ENCODE results near the gene GPR62. TPM values are rescaled to one million over a fixed set of nuclear protein-coding genes. Genes with fewer than 3 reads are reported as not detected.

Gene GPR62
- total RNA-seq, 1 donor from 2014 or later: not detected

- Mint-ChIP-seq H3K27me3 (ENCODE audit: low read depth) (peaks cover 2% of the 10 kb centered on the region), H3K27ac (ENCODE audit: unreplicated experiment) (peak within 1 kb of the TSS; percentile 100), H3K36me3 (ENCODE audit: low read depth) (peaks cover 12% of the 10 kb centered on the region), H3K9me3 (ENCODE audit: low read depth) (no peaks in the 10 kb centered on the region), H3K4me1 (ENCODE audit: low read depth) (peaks cover 36% of the 10 kb centered on the region), H3K4me3 (ENCODE audit: unreplicated experiment) (peak within 1 kb of the TSS; percentile 100)
- TF ChIP-seq, protein P1, sequence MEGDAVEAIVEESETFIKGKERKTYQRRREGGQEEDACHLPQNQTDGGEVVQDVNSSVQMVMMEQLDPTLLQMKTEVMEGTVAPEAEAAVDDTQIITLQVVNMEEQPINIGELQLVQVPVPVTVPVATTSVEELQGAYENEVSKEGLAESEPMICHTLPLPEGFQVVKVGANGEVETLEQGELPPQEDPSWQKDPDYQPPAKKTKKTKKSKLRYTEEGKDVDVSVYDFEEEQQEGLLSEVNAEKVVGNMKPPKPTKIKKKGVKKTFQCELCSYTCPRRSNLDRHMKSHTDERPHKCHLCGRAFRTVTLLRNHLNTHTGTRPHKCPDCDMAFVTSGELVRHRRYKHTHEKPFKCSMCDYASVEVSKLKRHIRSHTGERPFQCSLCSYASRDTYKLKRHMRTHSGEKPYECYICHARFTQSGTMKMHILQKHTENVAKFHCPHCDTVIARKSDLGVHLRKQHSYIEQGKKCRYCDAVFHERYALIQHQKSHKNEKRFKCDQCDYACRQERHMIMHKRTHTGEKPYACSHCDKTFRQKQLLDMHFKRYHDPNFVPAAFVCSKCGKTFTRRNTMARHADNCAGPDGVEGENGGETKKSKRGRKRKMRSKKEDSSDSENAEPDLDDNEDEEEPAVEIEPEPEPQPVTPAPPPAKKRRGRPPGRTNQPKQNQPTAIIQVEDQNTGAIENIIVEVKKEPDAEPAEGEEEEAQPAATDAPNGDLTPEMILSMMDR (IDR thresholded peaks at IDR 0.05): peak; percentile 53
- DNase-seq (ENCODE audit: low spot score): no peak
These were observed 40.4 kb downstream of the GPR62 start, which contains the start of gene RPL29 for GRCh38 chr3:51995346-51996163. Gene RPL29, minus strand, starts transcription at chr3:51995895. Its CDS starts 434 bp downstream, at chr3:51995461.

- no peak overlapping the region for H3K27ac Mint-ChIP-seq (ENCODE audit: unreplicated experiment)
- H3K36me3 Mint-ChIP-seq (ENCODE audit: low read depth): peaks cover 10% of the 10 kb centered on the region
- no peaks in the 10 kb centered on the region for H3K9me3 Mint-ChIP-seq (ENCODE audit: low read depth)
- DNase-seq (ENCODE audit: low spot score): no peak
- TF ChIP-seq, protein P1 (IDR thresholded peaks at IDR 0.05): no peak
- peaks cover 33% of the 10 kb centered on the region for H3K4me1 Mint-ChIP-seq (ENCODE audit: low read depth)
- H3K4me3 Mint-ChIP-seq (ENCODE audit: unreplicated experiment): no peak overlapping the region
- peaks cover 2% of the 10 kb centered on the region for H3K27me3 Mint-ChIP-seq (ENCODE audit: low read depth)
These were observed 42.0 kb downstream of the GPR62 start for GRCh38 chr3:51997172-51997571.

- Mint-ChIP-seq H3K27ac (ENCODE audit: unreplicated experiment) (no peak overlapping the region), H3K36me3 (ENCODE audit: low read depth) (peaks cover 10% of the 10 kb centered on the region), H3K9me3 (ENCODE audit: low read depth) (no peaks in the 10 kb centered on the region), H3K4me1 (ENCODE audit: low read depth) (peaks cover 25% of the 10 kb centered on the region), H3K4me3 (ENCODE audit: unreplicated experiment) (no peak overlapping the region), H3K27me3 (ENCODE audit: low read depth) (peaks cover 2% of the 10 kb centered on the region)
- TF ChIP-seq, protein P1 (IDR thresholded peaks at IDR 0.05): no peak
- DNase-seq (ENCODE audit: low spot score): no peak
These were observed 42.9 kb downstream of the GPR62 start for GRCh38 chr3:51997935-51998596.

- Mint-ChIP-seq H3K4me3 (ENCODE audit: unreplicated experiment) (no peak overlapping the region), H3K27ac (ENCODE audit: unreplicated experiment) (no peak overlapping the region), H3K9me3 (ENCODE audit: low read depth) (no peaks in the 10 kb centered on the region), H3K36me3 (ENCODE audit: low read depth) (peaks cover 8% of the 10 kb centered on the region), H3K27me3 (ENCODE audit: low read depth) (peaks cover 2% of the 10 kb centered on the region), H3K4me1 (ENCODE audit: low read depth) (peaks cover 25% of the 10 kb centered on the region)
- TF ChIP-seq, protein P1 (IDR thresholded peaks at IDR 0.05): no peak
- no peak for DNase-seq (ENCODE audit: low spot score)
These were observed 43.6 kb downstream of the GPR62 start for GRCh38 chr3:51998774-51999173.

GRCh38 chr3:51999846-52000245 lies 44.7 kb downstream of the GPR62 start:
- H3K27me3 Mint-ChIP-seq (ENCODE audit: low read depth): peaks cover 2% of the 10 kb centered on the region
- no peaks in the 10 kb centered on the region for H3K9me3 Mint-ChIP-seq (ENCODE audit: low read depth)
- peaks cover 22% of the 10 kb centered on the region for H3K4me1 Mint-ChIP-seq (ENCODE audit: low read depth)
- DNase-seq (ENCODE audit: low spot score): no peak
- no peak overlapping the region for H3K4me3 Mint-ChIP-seq (ENCODE audit: unreplicated experiment)
- H3K27ac Mint-ChIP-seq (ENCODE audit: unreplicated experiment): no peak overlapping the region
- H3K36me3 Mint-ChIP-seq (ENCODE audit: low read depth): peaks cover 2% of the 10 kb centered on the region
- TF ChIP-seq, protein P1 (IDR thresholded peaks at IDR 0.05): no peak

All from chondrocyte (in vitro differentiated cells).